GM10847 (cell line): ENCODE measurements around the gene RREB1.

Source experiments
- POLR2A ChIP-seq: IDR thresholded peaks from 2 replicates; pipeline ENCODE4 v1.6.1; 2011; ENCODE audit not compliant: insufficient read length; ENCODE audit errors: extremely low read depth

Gene RREB1

DNA sequence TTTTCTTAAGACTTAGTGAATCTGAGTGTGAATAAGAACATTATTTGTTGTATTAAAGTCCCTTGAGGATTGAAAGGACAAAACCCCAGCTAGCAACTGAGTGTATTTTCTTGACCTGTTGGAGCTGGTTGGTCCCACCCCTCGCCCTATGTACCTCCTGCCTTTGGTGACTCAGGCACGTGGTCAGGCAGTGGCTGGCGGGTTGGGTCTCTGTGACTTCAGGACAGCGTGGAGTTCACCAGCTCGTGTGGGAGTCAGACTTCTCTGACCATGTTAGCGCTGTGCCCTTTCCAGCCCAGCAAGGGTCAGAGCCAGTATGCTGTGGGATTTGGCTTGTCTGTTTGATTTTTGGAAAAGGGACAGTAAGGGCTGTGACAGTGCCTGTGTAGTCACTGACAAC, 111.5 kb downstream of the RREB1 start:
- TF ChIP-seq POLR2A, result no peak

DNA sequence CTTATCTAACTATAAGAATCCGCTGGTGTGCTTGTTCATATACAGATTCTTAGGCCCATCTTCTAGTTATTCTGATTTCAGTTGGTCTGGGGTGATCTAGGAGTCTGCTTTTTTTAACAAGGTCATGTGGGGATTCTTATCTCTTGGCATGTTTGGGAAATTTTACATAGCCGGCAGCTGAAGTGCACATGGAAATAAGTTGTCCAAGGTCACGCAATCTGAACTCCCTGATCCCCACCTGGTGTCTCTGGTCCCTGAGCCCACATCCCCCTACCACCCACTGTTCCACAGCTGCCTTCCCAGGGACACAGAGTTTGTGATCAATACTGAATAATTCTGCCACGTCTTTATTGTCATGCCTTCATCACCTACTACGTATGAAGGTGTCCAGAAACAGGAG, 114.4 kb downstream of the RREB1 start:
- no peak for TF ChIP-seq POLR2A

DNA sequence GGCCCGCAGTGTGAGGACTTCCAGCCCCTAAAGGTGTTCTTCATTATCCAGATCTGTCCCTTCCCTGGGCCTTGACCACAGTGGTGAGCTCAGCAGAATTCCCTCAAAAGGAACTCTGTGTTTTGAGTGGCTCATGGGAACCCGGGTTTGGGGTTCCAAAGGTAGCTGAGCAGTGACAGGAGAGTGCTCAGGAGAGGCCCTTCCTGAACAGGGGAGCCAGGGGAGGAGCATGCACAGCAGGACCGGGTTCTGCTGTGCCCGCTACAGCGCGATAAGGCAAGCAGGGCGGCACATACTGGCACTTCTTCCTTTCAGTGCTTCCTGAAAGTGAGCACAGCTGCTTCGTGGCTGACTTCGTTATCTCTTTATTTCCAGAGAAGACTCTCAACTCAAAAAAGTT, 117.0 kb downstream of the RREB1 start:
- TF ChIP-seq POLR2A, result no peak

DNA sequence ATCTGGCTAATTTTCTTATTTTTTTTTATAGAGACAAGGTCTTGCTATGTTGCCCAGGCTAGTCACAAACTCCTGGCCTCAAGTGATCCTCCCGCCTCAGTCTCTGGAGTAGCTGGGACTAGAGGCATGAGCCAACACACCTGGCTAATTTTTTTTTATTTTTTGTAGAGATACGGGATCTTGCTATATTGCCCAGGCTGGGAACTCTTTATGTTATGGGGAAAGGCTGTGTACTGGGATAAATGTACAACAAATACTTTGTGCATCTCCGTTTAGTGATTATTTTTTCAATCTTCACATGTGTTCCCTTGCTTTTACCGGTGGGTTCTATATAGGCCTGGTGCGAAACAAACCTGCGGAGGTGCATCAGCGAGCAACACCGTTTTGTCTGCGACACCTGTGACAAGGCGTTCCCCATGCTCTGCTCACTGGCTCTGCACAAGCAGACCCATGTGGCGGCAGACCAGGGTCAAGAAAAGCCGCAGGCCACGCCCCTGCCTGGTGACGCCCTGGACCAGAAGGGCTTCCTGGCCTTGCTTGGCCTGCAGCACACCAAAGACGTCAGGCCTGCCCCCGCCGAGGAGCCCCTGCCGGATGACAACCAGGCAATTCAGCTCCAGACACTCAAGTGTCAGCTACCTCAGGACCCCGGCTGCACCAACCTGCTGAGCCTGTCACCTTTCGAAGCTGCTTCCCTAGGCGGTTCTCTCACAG, 121.1 kb downstream of the RREB1 start:
- no peak for TF ChIP-seq POLR2A

DNA sequence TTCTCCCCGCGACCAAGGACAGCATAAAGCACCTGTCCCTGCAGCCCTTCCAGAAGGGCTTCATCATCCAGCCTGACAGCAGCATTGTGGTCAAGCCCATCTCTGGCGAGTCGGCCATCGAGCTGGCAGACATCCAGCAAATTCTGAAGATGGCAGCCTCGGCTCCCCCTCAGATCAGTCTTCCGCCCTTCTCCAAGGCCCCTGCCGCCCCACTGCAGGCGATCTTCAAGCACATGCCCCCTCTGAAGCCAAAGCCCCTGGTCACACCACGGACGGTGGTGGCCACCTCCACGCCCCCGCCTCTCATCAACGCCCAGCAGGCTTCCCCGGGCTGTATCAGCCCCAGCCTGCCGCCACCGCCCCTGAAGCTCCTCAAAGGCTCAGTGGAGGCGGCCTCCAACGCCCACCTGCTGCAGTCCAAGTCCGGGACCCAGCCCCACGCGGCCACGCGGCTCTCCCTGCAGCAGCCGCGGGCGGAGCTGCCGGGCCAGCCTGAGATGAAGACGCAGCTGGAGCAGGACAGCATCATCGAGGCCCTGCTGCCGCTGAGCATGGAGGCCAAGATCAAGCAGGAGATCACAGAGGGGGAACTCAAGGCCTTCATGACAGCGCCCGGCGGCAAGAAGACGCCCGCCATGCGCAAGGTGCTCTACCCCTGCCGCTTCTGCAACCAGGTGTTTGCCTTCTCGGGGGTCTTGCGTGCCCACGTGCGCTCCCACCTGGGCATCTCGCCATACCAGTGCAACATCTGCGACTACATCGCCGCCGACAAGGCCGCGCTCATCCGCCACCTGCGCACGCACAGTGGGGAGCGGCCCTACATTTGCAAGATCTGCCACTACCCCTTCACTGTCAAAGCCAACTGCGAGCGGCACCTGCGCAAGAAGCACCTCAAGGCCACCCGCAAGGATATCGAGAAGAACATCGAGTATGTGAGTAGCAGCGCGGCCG, 121.9 kb downstream of the RREB1 start:
- no peak for TF ChIP-seq POLR2A

DNA sequence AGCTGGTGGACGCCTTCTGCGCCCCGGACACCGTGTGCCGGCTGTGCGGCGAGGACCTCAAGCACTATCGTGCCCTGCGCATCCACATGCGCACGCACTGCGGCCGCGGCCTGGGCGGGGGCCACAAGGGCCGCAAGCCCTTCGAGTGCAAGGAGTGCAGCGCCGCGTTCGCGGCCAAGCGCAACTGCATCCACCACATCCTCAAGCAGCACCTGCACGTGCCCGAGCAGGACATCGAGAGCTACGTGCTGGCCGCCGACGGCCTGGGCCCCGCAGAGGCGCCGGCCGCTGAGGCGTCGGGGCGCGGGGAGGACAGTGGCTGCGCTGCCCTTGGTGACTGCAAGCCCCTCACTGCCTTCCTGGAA, 122.5 kb downstream of the RREB1 start:
- TF ChIP-seq POLR2A, result no peak

DNA sequence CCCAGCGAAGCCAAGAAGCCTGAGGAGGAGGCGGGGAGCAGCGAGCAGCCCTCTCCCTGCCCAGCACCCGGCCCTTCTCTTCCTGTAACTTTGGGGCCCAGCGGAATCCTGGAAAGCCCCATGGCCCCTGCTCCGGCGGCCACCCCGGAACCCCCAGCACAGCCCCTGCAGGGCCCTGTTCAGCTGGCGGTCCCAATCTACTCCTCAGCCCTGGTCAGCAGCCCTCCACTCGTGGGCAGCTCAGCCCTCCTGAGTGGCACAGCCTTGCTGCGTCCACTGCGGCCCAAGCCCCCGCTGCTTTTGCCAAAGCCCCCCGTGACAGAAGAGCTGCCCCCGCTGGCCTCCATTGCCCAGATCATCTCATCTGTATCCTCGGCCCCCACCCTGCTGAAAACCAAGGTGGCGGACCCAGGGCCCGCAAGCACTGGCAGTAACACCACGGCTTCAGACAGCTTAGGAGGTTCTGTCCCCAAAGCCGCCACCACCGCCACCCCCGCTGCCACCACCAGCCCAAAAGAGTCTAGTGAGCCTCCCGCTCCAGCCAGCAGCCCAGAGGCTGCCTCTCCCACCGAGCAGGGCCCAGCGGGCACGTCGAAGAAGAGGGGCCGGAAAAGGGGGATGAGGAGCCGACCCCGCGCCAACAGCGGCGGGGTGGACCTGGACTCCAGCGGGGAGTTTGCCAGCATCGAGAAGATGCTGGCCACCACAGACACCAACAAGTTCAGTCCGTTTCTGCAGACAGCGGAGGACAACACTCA, 123.4 kb downstream of the RREB1 start:
- TF ChIP-seq POLR2A, result no peak

DNA sequence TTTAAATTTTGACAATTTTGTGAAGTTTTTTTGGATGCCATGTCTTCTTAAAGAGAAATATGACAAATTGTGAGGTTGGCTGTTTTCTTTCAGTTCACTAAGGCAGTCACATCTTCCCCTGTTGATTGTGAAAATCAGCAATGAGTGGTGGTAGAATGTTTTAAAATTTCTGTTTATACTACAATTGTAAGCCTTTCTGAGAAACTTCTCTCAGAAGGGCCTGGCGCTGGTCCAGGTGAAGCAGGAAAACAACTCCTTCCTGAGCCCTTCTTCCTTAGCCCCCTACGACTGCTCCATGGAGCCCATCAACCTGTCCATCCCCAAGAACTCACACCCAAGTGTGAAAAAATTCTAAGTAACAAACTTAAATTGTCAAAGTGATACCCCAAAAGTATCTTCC, 124.6 kb downstream of the RREB1 start:
- TF ChIP-seq POLR2A, result no peak

DNA sequence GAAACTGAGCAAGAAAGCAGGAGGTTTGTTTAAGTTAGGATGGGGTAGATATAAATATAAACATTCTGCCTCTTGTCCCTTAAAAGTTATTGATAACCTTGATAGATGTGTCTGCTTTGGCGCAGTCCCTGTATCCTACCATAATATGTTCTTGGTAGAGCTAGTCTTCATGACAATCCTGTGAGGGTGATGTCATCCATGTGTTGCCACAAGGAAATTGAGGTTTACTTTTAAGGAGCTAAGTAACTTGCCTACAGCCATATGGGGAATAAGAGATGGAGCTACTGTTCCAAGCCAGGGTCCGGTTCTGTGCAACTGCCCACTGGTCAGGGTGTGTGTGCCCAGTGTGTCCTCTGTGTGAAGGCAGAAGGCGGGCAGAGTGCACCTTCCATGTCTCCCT, 126.8 kb downstream of the RREB1 start:
- TF ChIP-seq POLR2A, result no peak

DNA sequence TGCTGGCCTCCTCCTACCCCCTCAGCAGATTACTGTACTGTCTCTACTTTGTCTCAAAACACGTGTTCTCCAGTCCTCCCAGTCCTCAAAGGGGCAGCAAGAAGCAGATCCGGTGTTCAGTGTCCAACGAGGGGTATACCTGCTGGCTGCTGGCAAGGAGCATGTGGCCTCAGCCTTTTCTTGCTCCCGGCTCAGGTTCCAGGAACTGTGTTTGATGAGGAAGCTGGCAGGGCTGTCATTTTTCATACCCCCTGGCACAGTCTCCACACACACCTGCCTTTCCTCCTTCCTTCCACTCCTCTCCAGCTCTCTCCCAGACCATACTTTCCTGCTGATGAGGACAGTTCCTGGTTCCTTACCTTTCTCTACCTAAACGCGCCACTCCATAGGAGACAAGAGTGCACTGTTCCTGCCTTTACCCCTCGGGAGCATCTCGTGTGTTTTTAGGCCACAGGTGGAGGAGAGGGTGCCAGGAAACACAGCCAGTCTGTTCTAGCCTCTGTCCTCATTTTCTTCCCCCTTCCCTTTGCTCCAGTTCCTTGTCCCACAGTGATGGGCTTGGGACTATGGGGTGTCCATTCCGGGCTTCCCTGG, 128.0 kb downstream of the RREB1 start:
- TF ChIP-seq POLR2A, result no peak

DNA sequence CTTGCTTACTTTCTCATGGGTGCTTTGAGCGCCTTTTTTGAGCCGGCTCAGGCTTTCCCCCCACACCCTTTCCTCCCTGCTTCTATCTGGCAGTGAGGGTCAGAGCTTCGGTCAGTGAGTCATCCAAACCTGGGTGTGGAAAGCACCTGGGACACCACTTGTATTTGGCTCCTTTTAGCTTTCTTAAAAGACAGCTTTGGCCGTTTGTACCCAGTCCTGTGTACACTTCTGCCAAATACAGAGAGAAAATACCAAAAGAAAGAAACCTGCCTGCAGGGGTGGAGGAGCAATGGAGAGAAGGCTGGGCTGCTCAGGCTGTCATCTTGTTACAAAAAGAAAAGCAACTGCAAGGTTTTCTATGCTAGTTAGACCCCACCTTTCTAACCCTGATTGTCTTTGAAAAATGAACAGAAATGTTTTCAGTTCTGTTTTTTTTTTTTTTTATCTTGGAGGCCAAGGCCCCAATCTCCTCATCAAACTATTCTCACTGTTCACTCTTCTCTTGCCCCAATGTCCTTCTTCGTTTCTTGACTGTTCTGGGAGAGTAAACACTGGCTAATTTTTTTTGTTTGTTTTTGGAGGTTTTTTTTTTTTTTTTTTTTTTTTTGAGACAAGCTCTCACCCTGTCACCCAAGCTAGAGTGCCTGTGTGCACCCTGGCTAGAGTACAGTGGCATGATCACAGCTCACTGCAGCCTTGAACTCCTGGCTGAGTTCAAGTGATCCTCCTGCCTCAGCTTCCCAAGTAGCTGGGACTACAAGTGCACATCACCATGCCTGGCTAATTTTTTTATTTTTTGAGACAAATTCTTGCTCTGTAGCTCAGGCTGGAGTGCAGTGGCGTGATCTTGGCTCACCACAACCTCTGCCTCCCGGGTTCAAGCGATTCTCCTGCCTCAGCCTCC, 128.8 kb downstream of the RREB1 start:
- TF ChIP-seq POLR2A, result no peak

DNA sequence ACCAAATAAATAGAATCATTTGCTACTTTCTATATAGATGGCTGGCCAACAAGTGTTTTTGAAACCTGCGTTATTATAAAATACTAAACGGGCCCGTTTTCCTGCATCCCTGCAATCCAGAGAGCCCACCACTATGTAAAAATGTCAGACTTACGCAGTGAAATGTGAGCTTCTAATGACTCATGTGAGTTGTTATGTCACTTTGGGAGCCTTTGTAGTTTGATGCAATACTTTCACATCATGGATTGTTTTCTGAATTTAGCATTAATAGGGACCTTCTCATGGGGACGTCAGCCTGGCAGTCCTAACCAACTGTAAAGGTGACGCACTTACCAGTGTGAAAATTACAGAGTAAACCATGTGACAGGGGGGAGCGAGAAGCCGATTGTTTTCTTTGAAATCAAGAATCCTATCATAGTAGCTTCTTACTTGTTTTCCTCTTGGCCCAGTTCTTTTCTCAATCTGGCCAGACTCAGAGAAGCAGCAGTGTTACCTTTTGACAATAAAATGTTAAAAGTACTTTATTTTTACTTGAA, 130.0 kb downstream of the RREB1 start:
- no peak for TF ChIP-seq POLR2A

DNA sequence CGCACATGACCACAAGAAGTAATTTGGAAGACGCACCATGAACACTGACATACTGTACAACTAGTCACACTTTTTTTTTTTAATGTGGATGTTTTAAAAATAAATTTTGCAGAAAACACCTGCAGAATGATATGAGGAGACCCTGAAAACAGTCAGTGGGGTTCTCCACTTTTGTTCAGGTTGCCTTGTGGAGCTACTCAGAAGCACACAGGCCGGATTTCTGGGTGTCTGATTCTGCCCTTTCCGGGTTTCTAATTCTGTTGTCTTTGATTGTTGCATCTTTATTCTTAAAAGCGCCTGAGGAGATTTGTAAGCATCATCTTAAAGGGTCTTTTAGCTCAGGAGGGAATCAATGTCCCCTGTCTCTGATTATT, 130.8 kb downstream of the RREB1 start:
- TF ChIP-seq POLR2A, result no peak
